ENCODE data around the gene HHAT.
"Not testable (repeated sequence)": the region's sequence is repeated elsewhere in the genome, so short reads cannot be mapped to it uniquely, and the experiment has no call there.

Gene HHAT

DNA sequence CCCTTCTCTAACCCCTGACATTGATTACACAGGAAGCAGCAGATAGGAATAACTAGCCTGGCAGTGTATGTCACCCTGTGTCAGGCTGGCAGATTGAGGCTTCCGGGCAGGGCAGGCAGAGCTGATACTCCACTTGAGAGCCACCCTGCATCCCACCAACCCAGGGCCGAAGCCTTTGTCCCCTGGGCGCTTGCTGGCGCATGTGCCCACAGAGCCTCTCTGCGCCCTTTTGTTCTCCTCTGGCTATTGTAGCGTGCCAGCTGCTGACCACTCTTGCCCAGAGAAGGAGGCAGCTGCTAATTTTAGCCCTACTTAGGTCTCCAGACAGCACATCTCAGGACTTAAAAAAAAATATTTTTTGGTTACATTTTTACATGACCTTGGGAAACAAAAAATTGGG is 304.9 kb downstream of the HHAT start:
- no peak for DNase-seq (ENCODE audit: low read depth in 2 of 2, low spot score in 1 of 2)

DNA sequence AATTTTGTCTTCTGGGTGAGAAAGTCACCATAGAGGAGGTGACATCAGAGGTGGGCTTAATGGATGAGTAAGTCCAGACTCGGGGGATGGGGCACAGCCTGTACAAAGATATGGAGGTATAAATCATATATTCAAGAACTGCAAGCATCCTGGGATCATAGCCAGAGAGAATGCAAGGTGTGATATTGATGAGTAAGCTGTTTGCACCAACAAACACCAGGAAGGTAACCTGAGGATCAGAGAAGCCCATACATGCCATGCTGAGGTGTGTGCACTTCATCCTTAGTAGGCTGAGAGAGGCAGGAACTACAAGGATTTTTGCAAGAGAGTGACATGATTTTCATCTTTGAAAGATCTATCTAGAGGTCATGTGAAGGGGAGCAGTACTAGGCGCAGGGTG is 306.4 kb downstream of the HHAT start:
- no peak for DNase-seq (ENCODE audit: low read depth in 2 of 2, low spot score in 1 of 2)

DNA sequence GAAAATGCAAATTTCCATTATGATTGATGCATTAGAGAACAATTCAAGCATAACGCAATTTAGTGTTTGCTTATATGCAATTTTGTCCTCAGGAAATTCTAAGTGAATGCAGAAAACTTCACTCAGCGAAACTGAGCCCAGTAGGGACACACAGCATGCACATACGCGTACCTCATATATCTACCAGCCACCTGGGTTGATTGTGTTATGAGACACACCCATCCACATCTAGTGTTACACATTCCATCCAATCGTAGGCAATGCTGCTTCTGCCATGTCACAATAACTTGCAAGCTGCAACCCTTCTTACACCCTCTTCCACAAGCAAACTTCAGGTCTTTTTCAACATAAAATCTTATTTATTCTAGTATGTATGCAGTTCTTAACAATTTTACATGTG is 312.9 kb downstream of the HHAT start:
- DNase-seq (ENCODE audit: low read depth in 2 of 2, low spot score in 1 of 2) = no peak

DNA sequence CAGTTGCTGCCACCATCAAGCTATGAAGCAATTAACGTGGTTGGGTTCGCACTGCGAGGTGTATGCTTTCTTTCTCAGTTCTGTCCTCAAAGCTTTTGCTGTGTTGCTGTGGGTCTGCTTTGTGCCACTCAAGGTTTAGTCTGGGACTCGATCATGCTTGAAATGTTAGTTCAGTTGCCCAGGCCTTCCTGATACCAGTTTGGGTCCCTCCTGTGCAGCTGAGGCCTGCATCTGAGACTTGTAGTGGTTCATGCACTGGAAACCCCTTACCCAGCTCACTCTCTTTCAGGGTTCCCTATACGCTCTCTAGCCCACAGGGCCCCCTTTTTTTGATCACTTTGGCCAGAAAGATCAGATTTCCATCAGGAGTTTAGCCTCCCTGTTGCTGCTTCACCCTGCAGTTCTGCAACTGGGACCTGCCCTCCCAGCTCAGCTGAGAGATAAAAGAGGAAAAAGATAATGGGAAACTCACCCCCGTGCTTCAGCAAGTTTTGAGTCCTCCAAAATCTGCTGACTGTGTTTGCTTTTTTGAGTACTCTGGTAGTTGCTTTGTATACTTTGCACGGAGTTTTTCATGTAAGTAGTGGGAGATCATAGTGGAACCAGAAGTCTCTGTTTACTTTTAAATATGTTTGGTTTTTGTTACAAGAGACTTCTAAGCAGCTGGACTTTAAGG is 317.0 kb downstream of the HHAT start:
- DNase-seq (ENCODE audit: low read depth in 2 of 2, low spot score in 1 of 2) = no peak

DNA sequence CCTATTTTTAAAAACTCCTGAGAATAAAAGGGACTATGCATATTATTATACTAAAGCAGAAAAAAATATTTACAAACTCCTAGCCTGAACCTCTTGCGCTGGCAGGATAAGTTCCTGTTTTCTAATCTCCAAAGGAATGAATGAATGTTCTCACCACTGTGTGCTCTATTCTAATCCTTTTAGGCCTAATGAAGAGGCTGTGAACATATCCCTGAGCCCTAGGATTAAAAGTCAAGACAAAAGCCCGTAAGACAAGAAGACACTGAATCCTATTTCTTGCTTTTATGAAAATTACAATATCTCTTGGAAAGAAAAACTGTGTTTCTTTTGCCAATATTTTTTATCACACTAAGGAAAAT is 317.5 kb downstream of the HHAT start:
- no peak for DNase-seq (ENCODE audit: low read depth in 2 of 2, low spot score in 1 of 2)

DNA sequence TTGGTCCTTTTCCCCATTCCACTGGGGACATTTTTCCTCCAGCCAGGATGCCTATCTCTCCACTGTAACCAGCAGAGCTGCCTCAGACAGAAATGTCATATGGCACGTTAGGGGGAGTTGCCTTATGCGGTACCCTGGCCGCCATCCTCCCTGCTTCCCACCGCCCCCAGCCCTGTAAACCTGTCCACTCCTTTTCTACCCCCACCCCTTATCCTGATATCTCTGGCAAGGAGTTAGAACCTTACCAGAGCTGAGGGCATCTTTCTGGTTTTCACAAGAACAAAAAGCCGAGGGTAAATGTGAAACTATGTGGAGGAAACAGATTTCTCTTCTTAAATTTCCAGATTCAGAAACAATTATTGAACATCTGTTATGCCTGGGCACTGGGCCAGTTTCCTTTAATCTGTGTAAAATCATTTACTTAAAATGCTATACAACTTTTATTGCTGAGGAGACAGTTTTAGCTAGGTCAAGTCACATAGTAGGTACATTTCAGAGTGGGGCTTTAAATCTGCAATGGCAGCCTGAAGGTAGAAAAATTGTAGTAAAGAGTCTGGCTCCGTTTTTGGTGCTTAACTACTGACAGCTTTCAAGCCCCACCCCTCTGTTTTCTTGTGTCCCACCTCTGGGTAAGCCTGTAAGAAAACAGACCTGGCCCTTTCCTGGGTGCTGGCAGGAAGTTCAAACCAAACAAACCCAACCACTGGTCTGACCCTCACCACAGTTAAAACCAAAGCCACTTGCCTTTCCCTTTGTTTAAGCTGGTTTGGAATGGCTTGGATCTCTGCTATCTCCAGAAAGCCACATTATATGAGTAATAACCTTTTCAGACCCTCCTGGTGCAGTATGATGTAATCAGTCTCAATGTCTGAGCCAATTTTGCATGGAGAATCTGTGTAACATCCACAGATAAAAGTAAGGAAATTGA is 319.0 kb downstream of the HHAT start:
- DNase-seq (ENCODE audit: low read depth in 2 of 2, low spot score in 1 of 2) = no peak

DNA sequence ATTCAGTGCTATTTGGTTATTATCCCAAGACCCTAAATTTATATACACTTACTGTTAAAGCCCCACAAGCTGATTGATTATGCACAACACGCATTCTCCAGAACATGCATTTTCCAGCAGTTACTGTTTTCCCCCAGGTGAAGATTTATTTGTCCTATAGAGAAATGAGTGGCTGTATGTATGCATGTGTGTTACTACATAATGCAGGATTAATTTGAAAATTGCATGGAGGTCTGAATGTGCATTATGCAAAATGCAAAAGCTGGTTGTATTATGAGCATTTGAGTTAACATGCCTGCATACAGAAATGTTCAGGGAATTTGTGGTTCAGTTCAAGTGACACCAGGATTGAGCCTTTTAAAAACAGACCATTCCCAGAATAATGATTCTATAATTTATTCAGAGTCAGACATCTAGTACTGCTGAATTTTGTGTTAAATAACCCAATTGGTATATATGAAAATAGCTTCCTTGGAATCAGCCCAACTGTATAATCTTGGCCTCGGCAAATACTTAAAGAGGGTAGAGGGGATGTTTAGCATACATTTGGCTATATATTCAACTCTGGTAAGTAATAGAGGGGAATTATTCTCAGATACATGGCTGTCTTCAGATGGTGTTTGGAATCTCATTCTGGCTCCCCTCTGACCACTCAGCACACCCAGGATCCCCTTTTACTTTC is 320.0 kb downstream of the HHAT start:
- DNase-seq (ENCODE audit: low read depth in 2 of 2, low spot score in 1 of 2) = no peak

DNA sequence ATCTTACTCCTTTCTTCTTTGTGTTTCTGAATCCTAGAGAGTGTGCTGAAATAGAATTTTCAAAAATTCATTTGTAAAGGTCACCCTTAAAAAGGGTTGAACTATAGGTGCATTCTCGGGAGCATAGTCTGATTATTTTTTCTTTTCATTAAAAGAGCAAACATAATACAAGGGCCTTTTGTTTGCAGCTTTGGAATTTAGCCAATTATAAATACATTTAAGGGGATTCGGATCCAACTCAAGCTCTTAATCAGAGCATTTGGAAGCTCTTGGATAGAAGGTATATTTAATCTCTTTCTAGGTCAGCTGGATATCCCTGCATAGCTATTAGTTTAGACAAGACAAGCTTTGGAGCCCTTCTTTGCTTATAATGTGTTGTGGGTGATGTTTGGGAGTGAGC is 321.7 kb downstream of the HHAT start:
- DNase-seq (ENCODE audit: low read depth in 2 of 2, low spot score in 1 of 2) = no peak

DNA sequence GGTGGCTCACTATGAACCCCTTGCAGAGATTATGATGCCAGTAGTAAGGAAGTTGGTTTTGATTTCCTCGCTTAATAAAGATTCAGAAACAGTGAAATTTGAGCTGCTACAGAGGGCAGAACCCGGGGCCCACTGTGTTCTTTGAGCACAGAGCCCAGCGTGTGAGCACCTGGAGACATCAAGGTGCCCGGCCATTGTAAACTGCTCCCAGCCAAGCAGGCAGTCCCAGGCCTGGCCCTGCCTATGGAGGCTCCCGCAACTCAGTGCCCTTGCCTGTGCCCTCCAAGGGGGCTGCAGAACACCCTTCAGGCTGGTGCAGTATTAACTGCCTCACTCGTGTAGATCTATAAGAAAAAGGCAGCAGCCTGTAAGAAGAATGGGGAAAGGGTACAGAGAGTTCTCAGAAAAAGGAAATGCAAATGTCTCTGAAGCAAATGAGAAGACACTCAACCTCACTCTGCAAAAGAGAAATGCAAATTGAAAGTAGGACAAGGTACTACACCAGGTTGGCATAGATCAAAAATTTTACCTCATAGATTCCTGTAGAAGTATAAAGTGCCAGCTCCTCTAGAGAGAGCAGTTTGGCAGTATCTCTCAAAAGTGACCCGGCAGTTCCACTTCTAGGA is 323.7 kb downstream of the HHAT start:
- no peak for DNase-seq (ENCODE audit: low read depth in 2 of 2, low spot score in 1 of 2)

DNA sequence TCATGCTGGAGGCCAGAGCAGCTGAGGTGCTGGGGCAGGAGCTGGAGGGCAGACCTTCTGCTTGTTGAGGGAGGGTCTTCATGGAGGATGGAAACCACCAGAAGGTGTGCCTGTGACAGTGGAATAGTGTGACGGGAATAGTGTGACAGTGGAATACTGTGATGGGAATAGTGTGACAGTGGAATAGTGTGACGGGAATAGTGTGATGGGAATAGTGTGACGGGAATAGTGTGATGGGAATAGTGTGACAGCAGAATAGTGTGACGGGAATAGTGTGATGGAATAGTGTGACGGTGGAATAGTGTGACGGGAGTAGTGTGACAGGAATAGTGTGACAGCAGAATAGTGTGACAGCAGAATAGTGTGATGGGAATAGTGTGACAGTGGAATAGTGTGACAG is 325.1 kb downstream of the HHAT start:
- no peak for DNase-seq (ENCODE audit: low read depth in 2 of 2, low spot score in 1 of 2)

DNA sequence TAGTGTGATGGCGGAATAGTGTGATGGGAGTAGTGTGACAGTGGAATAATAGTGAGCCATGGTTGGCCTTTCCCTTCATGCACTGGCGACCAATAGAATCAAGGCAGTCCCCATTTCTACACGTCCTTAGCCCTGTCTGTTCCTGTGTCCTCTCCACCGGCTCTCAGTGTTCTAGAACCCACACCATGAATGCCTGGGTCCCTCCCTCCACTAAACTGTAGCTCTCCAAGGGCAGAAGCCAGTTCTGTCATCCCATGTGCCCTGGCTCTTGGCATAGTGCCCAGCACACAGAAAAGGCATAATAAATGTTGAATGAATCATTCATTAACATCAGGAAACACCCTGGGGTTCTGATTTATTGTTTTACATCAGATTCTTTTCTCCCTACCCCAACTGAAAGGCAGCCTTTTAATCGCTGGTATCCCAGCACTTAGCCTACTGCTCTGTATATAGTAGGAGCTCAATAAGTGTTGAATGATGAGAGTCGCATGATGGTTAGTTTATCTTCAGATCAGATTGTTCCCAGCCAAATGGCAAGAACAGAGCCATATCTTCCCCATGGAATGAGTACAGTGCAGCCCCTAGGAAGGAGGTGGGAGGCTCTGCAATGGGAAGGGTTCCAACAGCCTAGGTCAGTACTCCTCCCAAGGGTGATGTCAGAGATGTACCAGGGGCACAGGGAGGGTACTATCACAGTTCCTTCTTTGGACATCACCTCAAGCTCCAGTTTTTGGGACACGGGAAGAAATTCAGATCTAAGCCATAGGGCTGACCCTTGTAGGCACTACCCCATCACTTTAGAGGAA is 325.7 kb downstream of the HHAT start:
- DNase-seq (ENCODE audit: low read depth in 2 of 2, low spot score in 1 of 2) = no peak

DNA sequence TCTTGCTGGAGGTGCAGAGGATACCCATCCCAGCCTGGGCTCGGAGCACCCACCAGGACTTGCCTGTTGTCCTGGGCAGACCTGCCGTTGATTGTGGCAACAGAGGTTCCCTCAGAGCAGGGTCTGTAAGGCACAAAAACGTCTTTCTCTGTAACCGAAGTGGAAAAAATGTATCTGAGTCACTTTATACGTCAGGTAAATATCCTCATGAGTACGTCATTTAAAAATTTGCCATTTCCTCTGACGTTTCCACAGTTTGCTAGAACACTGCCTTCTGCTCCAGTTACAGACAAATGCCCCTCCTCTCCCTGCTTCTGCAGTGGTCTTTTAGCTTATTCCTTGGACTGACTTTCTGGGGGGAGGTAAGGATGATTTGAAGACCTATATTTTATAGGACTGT is 326.8 kb downstream of the HHAT start:
- DNase-seq (ENCODE audit: low read depth in 2 of 2, low spot score in 1 of 2) = no peak

DNA sequence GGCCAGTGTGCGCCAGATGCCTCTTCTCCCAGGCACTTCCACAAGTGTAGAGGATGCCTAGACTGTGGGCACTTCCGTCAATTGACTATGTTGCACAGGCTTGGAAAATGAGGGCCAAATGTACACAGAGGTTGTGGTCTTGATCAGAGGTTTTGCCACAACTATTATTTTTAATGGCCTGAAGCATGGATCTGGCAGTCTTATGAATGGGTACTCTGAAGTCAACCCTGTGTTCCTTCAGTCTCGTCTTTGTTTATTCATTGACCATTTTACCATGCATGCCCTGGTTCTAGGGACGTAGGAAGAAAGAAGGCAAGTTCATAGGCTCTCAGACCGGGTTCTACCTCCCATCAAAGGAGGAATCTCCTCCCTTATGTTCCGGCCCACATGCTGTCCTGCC is 329.1 kb downstream of the HHAT start:
- no peak for DNase-seq (ENCODE audit: low read depth in 2 of 2, low spot score in 1 of 2)

DNA sequence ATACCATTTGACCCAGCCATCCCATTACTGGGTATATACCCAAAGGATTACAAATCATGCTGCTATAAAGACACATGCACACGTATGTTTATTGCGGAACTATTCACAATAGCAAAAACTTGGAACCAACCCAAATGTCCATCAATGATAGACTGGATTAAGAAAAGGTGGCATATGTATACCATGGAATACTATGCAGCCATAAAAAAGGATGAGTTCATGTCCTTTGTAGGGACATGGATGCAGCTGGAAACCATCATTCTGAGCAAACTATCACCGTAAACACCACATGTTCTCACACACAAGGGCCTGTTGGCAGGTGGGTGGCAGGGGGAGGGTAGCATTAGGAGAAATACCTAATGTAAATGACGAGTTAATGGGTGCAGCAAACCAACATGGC is 332.8 kb downstream of the HHAT start:
- not testable (repeated sequence) for DNase-seq (ENCODE audit: low read depth in 2 of 2, low spot score in 1 of 2)

DNA sequence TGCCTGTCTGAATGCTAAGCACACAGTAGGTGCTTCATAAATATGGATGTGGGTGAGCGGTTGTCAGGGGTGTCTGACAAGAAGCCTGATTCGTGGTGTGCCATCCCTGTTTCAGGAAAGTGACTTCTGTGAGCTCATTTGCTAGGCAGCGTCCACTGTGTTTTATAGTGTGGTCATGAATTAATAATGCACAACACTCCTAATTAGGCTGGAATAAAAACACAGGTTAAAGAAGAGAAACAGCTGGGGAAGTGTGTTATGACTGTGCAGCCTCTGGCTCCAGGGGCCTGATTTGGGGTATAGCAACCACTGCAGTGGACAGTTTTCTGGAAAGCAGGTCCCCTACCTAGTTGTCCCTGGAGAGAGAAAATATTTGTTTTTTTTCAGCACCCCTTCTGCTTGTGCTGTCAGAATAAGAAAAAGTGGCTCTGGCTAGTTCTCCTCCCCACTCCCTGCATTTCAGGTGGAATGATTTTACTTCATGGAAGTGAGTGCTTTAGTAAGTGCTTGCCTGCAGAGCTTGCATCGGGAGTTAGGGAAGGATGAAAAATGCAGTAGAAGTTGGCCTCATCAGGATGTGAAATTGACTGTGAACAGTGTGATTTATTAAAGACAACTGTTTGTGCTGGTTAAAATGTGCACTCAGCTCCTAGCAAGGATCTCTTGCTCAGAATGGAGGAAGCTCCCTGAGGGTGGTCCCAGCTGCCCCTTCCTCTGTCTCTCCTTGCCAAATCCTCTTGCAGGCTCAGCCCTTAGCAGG is 333.8 kb downstream of the HHAT start:
- DNase-seq (ENCODE audit: low read depth in 2 of 2, low spot score in 1 of 2) = no peak

DNA sequence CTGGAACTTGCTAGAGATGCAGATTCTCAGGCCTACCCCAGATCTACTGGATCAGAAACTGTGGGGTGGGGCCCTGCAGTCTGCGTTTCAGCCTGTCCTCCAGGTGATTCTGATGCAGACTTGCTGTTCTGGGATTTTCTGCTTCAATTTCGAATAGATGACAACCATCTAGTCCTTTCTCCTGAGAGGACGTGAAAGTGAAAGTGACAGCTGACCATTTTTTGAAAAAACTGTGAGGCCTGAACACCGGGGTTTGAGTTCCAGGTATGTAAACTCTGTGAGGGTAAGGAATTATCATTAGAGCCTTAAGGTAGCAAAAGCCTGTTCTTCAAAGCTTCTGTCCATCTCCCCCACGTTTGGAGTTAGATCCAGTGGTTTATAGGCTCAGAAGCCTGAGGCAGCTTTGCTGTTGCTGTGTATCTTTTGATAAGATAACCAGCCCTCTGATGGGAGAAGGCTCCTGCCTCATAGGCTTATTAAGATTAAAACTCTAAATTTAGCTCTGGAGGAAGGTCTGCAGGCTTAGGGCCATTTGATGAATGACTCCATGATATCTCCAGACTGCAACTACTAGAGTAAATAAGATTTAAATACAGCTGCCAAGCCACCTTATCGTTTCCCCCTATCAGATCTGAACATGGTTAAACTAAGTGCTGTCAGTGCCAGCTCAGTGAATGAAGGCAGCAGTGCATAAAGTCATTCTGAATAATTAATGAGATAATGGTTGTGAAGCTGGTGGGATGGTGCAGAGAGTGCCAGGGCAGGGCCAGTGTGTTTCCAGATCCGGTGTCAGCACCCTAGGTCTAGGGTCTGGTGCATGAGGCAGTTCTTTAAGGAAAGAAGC is 335.2 kb downstream of the HHAT start:
- DNase-seq (ENCODE audit: low read depth in 2 of 2, low spot score in 1 of 2) = no peak

DNA sequence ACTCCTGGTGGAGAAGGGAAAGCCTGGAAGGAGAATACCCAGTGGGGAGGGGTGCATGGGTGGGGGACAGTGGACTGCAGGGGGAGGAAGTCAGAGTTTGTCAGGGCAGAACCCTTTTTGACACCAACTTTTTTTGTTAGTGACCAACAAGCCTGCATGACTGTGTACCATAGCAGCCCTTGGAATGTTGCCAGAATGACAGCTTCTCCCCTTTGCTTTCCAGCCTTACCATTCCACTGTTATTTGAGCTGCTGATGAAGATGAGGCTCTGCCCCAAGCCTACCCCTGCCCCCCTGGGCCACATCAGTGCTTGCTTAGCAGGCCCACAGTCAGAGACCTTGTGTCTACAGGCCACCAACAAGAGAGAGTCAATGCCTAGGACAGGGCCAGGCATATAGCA is 341.2 kb downstream of the HHAT start:
- no peak for DNase-seq (ENCODE audit: low read depth in 2 of 2, low spot score in 1 of 2)

DNA sequence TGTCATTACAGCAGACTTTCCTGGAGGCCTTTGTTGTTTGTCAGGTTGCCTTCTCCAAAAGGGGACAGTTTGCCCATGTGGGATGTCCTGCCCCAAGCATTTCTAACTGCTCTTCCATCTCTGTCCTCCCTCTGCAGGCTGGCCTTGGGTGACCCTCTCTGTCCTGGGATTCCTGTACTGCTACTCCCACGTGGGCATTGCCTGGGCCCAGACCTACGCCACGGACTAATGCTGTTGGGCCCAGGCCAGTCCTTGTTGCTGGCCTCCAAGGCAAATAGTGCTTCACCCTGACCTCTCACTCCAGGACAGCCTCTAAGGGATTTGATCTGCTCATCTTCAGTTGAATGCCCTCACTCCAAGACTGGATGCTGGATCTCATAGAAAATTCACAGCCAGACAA is 345.4 kb downstream of the HHAT start:
- DNase-seq (ENCODE audit: low read depth in 2 of 2, low spot score in 1 of 2) = no peak

DNA sequence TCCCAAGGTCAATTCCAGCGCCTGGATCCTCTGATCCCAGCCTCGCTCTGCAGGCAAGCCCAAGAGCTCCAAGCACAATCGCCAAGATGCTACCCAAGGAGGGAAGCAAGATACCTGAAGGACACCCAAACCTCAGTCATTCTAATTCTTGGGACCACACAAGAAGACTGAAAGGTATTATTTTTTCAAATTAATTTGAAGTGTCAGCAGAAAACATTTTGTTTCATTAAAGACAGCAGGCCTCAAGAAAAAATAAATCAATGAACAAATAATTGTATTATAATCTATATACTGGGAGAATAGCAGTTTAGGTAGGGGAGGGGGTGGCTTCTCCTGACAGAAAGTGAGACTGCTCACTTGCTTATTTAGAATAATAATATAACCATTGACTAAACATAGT is 347.8 kb downstream of the HHAT start:
- no peak for DNase-seq (ENCODE audit: low read depth in 2 of 2, low spot score in 1 of 2)

All from stimulated activated CD8-positive, alpha-beta memory T cell treated with anti-CD3 and anti-CD28 coated beads, Interleukin-4, amount 100 ng/mL, for 1 hour (primary cell).